GM18907 (cell line): ENCODE measurements around the gene ZMPSTE24.

Experiments used
- ATAC-seq: cut with Tn5 transposase; IDR thresholded peaks from one replicate; pipeline ENCODE4 v1.9.1; 2021; ENCODE audit warnings: mild to moderate bottlenecking, moderate library complexity; ENCODE audit not compliant: unreplicated experiment

The ZMPSTE24 gene

GRCh38 chr1:40258445-40258769, 371 bp downstream of the ZMPSTE24 start:
- peak; percentile 1 for ATAC-seq

- no peak for ATAC-seq
These were observed 6.3 kb downstream of the ZMPSTE24 start for GRCh38 chr1:40264354-40264781.

- ATAC-seq = no peak
These were observed 7.3 kb downstream of the ZMPSTE24 start for GRCh38 chr1:40265298-40265697.

GRCh38 chr1:40265919-40266318, 7.9 kb downstream of the ZMPSTE24 start:
- ATAC-seq = no peak

- ATAC-seq = no peak
These were observed 8.9 kb downstream of the ZMPSTE24 start for GRCh38 chr1:40266786-40267535.

- ATAC-seq = no peak
These were observed 9.7 kb downstream of the ZMPSTE24 start for GRCh38 chr1:40267767-40268187.

GRCh38 chr1:40268211-40268610, 10.2 kb downstream of the ZMPSTE24 start:
- ATAC-seq = no peak

GRCh38 chr1:40270152-40270834, 12.3 kb downstream of the ZMPSTE24 start:
- ATAC-seq = no peak

- no peak for ATAC-seq
These were observed 14.7 kb downstream of the ZMPSTE24 start for GRCh38 chr1:40272653-40273213.

GRCh38 chr1:40273547-40274166, 15.6 kb downstream of the ZMPSTE24 start:
- no peak for ATAC-seq

GRCh38 chr1:40274331-40274730, 16.3 kb downstream of the ZMPSTE24 start:
- no peak for ATAC-seq

GRCh38 chr1:40276122-40276521, 18.1 kb downstream of the ZMPSTE24 start:
- no peak for ATAC-seq

- no peak for ATAC-seq
These were observed 23.8 kb downstream of the ZMPSTE24 start for GRCh38 chr1:40281853-40282252.

GRCh38 chr1:40291293-40291692, 33.3 kb downstream of the ZMPSTE24 start:
- ATAC-seq = no peak

- ATAC-seq = no peak
These were observed 41.6 kb downstream of the ZMPSTE24 start for GRCh38 chr1:40299366-40300248.

GRCh38 chr1:40300249-40300567, 42.2 kb downstream of the ZMPSTE24 start:
- no peak for ATAC-seq

- ATAC-seq = no peak
These were observed 42.6 kb downstream of the ZMPSTE24 start for GRCh38 chr1:40300651-40301050.

GRCh38 chr1:40301066-40301465, 43.0 kb downstream of the ZMPSTE24 start:
- ATAC-seq = no peak

- ATAC-seq = no peak
These were observed 43.7 kb downstream of the ZMPSTE24 start for GRCh38 chr1:40301541-40302299.

GRCh38 chr1:40302475-40302874, 44.4 kb downstream of the ZMPSTE24 start:
- ATAC-seq = no peak
